GM19351 (cell line): Measurements from ENCODE around the gene FRMD5.

Source experiments
- ATAC-seq: cut with Tn5 transposase; IDR thresholded peaks from one replicate; pipeline ENCODE4 v1.9.1; 2021; ENCODE audit warnings: mild to moderate bottlenecking, moderate library complexity; ENCODE audit not compliant: unreplicated experiment

FRMD5 gene

GRCh38 chr15:44097552-44097951 is 97.5 kb downstream of the FRMD5 start:
- ATAC-seq = no peak

GRCh38 chr15:44096596-44096995 is 98.5 kb downstream of the FRMD5 start:
- ATAC-seq = no peak

GRCh38 chr15:44094781-44095180 is 100.3 kb downstream of the FRMD5 start:
- no peak for ATAC-seq

- no peak for ATAC-seq
These were observed 101.2 kb downstream of the FRMD5 start for GRCh38 chr15:44093836-44094235.

- ATAC-seq = no peak
These were observed 102.8 kb downstream of the FRMD5 start for GRCh38 chr15:44092221-44092620.

- ATAC-seq = no peak
These were observed 107.2 kb downstream of the FRMD5 start for GRCh38 chr15:44087578-44088465.

GRCh38 chr15:44084770-44085169 is 110.3 kb downstream of the FRMD5 start:
- ATAC-seq = no peak

GRCh38 chr15:44084171-44084570 is 110.9 kb downstream of the FRMD5 start:
- ATAC-seq = no peak

- ATAC-seq = no peak
These were observed 112.4 kb downstream of the FRMD5 start for GRCh38 chr15:44082558-44083157.

GRCh38 chr15:44081026-44082013 is 113.8 kb downstream of the FRMD5 start:
- ATAC-seq = no peak

- no peak for ATAC-seq
These were observed 119.5 kb downstream of the FRMD5 start for GRCh38 chr15:44075535-44075934.

GRCh38 chr15:44069489-44069888 is 125.6 kb downstream of the FRMD5 start:
- no peak for ATAC-seq

- ATAC-seq = no peak
These were observed 126.7 kb downstream of the FRMD5 start for GRCh38 chr15:44068347-44068746.

GRCh38 chr15:44066211-44066827 is 128.8 kb downstream of the FRMD5 start:
- ATAC-seq = no peak

GRCh38 chr15:44064706-44065105 is 130.4 kb downstream of the FRMD5 start:
- ATAC-seq = no peak

GRCh38 chr15:44058126-44058525 is 136.9 kb downstream of the FRMD5 start:
- no peak for ATAC-seq

GRCh38 chr15:44045661-44046060 is 149.4 kb downstream of the FRMD5 start:
- ATAC-seq = no peak

GRCh38 chr15:44045217-44045616 is 149.9 kb downstream of the FRMD5 start:
- ATAC-seq = no peak

GRCh38 chr15:44038755-44039191 is 156.3 kb downstream of the FRMD5 start:
- no peak for ATAC-seq

- no peak for ATAC-seq
These were observed 159.0 kb downstream of the FRMD5 start for GRCh38 chr15:44035781-44036699.
